Measurements from ENCODE around the gene PTPRD. TPM values are rescaled to one million over a fixed set of nuclear protein-coding genes. Genes with fewer than 3 reads are reported as not detected.

The PTPRD gene
- total RNA-seq, 1 experiment from 2014 or later: not detected

DNA sequence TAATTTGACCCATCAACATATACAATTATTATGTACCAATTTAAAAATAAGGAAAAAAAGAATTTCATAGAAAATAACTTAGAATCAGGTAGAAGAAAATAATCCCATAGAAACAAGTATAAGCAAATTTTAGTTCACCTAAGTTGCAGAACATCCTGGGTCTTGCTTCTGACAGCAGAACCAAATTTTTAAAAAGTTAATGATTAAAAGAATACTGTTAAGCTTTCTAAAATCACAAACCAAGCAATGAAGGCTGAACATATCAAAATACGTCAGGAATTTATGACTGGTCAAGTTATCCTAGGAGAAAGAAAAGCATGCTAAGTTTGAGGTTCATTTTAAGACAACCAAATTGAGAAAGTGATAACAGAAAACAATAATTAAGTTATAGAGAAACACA is 650.9 kb downstream of the PTPRD start:
- no peaks in the 10 kb centered on the region for H3K9me3 ChIP-seq (ENCODE audit: control insufficient read depth, insufficient read depth, low read depth, low read length)
- BruUV-seq (replicated peaks): no TSS peak
- H3K4me3 ChIP-seq (ENCODE audit: low read depth in 2 of 2, low read length in 2 of 2): no peak overlapping the region
- TF ChIP-seq, protein P1, sequence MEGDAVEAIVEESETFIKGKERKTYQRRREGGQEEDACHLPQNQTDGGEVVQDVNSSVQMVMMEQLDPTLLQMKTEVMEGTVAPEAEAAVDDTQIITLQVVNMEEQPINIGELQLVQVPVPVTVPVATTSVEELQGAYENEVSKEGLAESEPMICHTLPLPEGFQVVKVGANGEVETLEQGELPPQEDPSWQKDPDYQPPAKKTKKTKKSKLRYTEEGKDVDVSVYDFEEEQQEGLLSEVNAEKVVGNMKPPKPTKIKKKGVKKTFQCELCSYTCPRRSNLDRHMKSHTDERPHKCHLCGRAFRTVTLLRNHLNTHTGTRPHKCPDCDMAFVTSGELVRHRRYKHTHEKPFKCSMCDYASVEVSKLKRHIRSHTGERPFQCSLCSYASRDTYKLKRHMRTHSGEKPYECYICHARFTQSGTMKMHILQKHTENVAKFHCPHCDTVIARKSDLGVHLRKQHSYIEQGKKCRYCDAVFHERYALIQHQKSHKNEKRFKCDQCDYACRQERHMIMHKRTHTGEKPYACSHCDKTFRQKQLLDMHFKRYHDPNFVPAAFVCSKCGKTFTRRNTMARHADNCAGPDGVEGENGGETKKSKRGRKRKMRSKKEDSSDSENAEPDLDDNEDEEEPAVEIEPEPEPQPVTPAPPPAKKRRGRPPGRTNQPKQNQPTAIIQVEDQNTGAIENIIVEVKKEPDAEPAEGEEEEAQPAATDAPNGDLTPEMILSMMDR (IDR thresholded peaks at IDR 0.05): no peak
- TF ChIP-seq SIN3A (IDR thresholded peaks at IDR 0.05; ENCODE audit: borderline replicate concordance, insufficient read depth, low read depth, low read length): no peak
- TF ChIP-seq, protein P2, sequence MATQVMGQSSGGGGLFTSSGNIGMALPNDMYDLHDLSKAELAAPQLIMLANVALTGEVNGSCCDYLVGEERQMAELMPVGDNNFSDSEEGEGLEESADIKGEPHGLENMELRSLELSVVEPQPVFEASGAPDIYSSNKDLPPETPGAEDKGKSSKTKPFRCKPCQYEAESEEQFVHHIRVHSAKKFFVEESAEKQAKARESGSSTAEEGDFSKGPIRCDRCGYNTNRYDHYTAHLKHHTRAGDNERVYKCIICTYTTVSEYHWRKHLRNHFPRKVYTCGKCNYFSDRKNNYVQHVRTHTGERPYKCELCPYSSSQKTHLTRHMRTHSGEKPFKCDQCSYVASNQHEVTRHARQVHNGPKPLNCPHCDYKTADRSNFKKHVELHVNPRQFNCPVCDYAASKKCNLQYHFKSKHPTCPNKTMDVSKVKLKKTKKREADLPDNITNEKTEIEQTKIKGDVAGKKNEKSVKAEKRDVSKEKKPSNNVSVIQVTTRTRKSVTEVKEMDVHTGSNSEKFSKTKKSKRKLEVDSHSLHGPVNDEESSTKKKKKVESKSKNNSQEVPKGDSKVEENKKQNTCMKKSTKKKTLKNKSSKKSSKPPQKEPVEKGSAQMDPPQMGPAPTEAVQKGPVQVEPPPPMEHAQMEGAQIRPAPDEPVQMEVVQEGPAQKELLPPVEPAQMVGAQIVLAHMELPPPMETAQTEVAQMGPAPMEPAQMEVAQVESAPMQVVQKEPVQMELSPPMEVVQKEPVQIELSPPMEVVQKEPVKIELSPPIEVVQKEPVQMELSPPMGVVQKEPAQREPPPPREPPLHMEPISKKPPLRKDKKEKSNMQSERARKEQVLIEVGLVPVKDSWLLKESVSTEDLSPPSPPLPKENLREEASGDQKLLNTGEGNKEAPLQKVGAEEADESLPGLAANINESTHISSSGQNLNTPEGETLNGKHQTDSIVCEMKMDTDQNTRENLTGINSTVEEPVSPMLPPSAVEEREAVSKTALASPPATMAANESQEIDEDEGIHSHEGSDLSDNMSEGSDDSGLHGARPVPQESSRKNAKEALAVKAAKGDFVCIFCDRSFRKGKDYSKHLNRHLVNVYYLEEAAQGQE (IDR thresholded peaks at IDR 0.05; ENCODE audit: insufficient read depth in 1 of 2, low read depth in 2 of 2, low read length in 1 of 2): no peak
- no peak for TF ChIP-seq POLR2AphosphoS5 (IDR thresholded peaks at IDR 0.05; ENCODE audit: low read depth, low read length)
- TF ChIP-seq TCF7L2 (IDR thresholded peaks at IDR 0.05; ENCODE audit: low read depth, low read length): no peak
- in situ Hi-C loops (cut with HindIII; ENCODE audit: low pct_unique_long_range_greater_than_20kb, low sequenced_read_pairs): no loop called here
- CTCF ChIA-PET: no interaction called here
- no peaks in the 10 kb centered on the region for H3K27me3 ChIP-seq (ENCODE audit: control insufficient read depth, insufficient read depth, low read length)
- POLR2A ChIA-PET: no interaction called here
- intact Hi-C loops (cut with micrococcal nuclease; ENCODE audit: unreplicated experiment): no loop called here
- H3K36me3 ChIP-seq (ENCODE audit: control insufficient read depth, insufficient read depth, low read length): no peaks in the 10 kb centered on the region
- no peak overlapping the region for H3K27ac ChIP-seq (ENCODE audit: low read length)
- DNase-seq (ENCODE audit: low read depth, low spot score) (no peak), ATAC-seq (no peak)
- no peaks in the 10 kb centered on the region for H3K4me1 ChIP-seq (ENCODE audit: control insufficient read depth, insufficient read depth, low read length)

DNA sequence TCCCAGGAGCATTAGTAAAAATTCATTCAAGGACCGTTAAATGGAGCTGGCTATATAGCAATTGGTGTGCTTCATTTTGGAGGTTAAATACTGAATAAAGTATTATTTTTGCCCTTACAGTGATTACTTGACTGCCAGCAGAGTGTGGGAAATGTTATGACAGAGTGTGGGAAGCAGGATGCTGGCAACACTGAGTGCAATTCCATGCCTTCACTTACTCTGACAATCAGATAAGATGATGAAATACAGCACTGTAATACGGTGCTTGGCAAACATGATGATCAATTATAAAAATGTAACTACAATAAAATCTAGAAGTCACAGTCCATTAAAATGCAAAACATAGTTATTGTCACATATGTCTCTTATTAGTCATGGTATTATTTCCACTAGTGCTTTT is 651.3 kb downstream of the PTPRD start:
- CTCF ChIA-PET: no interaction called here
- DNase-seq (ENCODE audit: low read depth, low spot score) (no peak), ATAC-seq (no peak)
- Histone ChIP-seq H3K4me3 (ENCODE audit: low read depth in 2 of 2, low read length in 2 of 2) (no peak overlapping the region), H3K27me3 (ENCODE audit: control insufficient read depth, insufficient read depth, low read length) (no peaks in the 10 kb centered on the region), H3K9me3 (ENCODE audit: control insufficient read depth, insufficient read depth, low read depth, low read length) (no peaks in the 10 kb centered on the region), H3K4me1 (ENCODE audit: control insufficient read depth, insufficient read depth, low read length) (no peaks in the 10 kb centered on the region), H3K27ac (ENCODE audit: low read length) (no peak overlapping the region), H3K36me3 (ENCODE audit: control insufficient read depth, insufficient read depth, low read length) (no peaks in the 10 kb centered on the region)
- BruUV-seq (replicated peaks): no TSS peak
- TF ChIP-seq POLR2AphosphoS5 (IDR thresholded peaks at IDR 0.05; ENCODE audit: low read depth, low read length): no peak
- TF ChIP-seq TCF7L2 (IDR thresholded peaks at IDR 0.05; ENCODE audit: low read depth, low read length): no peak
- TF ChIP-seq SIN3A (IDR thresholded peaks at IDR 0.05; ENCODE audit: borderline replicate concordance, insufficient read depth, low read depth, low read length): no peak
- TF ChIP-seq, protein P2 (IDR thresholded peaks at IDR 0.05; ENCODE audit: insufficient read depth in 1 of 2, low read depth in 2 of 2, low read length in 1 of 2): no peak
- TF ChIP-seq, protein P1 (IDR thresholded peaks at IDR 0.05): no peak
- intact Hi-C loops (cut with micrococcal nuclease; ENCODE audit: unreplicated experiment) (no loop called here), in situ Hi-C loops (cut with HindIII; ENCODE audit: low pct_unique_long_range_greater_than_20kb, low sequenced_read_pairs) (no loop called here)
- POLR2A ChIA-PET: no interaction called here
